ENCODE data around the gene GPR39.
"Not testable (repeated sequence)": the region's sequence is repeated elsewhere in the genome, so short reads cannot be mapped to it uniquely, and the experiment has no call there.

The GPR39 gene

DNA sequence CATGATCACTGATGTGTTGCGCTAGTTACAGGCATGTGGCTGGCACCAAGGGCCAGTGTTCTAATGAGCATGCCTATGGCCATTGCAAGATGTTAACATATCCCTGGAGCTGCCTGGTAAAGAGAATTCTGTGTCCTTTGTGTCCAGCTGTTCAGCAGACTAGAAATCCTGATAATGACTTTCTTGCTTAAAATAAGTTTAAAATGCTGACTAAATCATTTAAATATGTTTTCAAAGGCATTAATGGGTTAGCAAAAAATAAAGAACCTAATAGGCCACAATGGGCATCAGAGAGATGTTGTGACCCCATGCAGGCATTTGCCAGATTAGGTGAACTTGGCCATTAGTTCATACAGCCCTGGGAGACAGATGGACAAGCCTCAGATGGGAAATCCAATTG lies 67.5 kb downstream of the GPR39 start:
- DNase-seq (ENCODE audit: insufficient read length, low spot score) (no peak), FAIRE-seq (no peak)

DNA sequence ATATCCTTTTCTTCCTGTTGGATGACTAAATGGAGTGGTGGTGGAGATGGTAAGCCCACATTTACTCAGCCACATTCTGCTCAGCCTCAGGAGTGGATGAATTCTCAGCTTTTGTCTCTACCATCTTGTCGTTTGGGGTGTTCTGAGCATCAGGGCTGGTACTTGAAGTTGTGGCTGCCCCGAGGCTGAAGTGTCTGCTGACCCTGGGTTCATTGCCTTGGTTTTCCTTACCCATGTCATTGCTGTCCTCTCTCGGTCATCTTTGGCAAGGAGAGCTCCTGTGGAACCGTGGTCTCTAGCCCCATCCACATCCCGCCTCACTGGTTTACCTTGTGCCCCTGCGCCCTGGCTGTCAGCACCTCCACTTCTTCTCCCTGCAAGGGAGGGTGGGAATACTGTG lies 71.9 kb downstream of the GPR39 start:
- FAIRE-seq (no peak), DNase-seq (ENCODE audit: insufficient read length, low spot score) (no peak)

DNA sequence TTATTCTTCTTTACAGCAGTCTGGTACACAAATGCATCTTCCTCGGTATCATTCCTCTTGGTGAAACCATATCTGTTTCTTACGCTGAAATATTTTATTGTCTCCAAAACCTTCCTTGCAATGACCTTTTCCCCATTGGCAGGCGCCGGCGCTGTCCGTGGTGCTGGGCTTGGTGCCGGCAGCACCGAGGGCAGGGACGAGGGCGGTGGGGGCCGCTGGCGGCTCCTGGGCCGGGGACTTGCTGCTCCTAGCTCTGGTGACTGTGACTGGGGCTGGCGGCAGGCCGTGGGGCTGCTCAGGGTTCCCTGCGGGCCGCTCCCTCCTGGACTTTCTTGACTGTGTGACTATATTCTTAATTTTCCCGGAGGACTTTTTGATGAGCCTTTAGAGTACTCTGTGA lies 72.5 kb downstream of the GPR39 start:
- peak; percentile 12 for DNase-seq (ENCODE audit: insufficient read length, low spot score)
- no peak for FAIRE-seq

GRCh38 chr2:132495881-132496280 lies 79.3 kb downstream of the GPR39 start:
- DNase-seq (ENCODE audit: insufficient read length, low spot score) (no peak), FAIRE-seq (no peak)

DNA sequence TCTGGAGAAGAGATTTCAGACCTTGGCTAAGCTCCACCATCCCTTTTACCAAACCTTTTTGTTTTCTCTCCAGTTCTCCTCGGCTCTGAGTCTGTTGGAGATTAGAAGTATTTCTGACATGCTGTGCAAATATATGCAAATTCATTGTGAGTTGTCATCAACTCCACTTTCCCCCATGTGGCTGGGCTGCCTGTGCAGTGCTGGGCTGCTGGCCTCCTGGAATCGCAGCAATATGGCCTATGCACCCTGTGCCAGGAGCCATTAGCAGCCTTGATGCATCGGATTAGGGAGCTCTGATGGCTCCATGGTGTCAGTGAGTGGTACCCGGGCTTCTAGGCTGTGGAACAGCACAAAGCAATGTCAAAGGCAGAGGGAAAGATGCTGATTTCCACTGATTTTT lies 80.0 kb downstream of the GPR39 start:
- no peak for DNase-seq (ENCODE audit: insufficient read length, low spot score)
- no peak for FAIRE-seq

GRCh38 chr2:132497591-132497990 lies 81.0 kb downstream of the GPR39 start:
- DNase-seq (ENCODE audit: insufficient read length, low spot score): no peak
- FAIRE-seq: no peak

DNA sequence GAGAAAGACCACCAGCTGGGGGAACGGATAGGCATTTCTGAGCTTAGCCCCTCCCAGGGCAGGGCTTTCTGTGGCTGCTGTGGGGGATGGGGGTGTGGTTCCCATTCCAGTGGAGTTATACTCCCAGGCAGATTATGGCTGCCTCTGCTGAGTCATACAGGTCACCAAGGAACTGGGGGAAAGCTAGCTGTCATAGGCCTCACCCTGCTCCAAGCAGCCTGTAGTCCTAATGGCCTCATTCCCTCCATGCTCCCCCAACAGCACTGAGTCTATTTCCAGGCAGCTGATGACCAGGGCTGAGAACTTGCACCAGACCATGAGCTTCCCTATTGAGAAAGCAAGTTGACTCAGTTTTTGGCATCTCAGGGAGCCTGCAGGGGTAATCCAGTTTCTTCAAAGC lies 87.1 kb downstream of the GPR39 start:
- DNase-seq (ENCODE audit: insufficient read length, low spot score) (no peak), FAIRE-seq (no peak)

GRCh38 chr2:132515010-132515409 lies 98.4 kb downstream of the GPR39 start:
- no peak for FAIRE-seq
- no peak for DNase-seq (ENCODE audit: insufficient read length, low spot score)

- DNase-seq (ENCODE audit: insufficient read length, low spot score): no peak
- no peak for FAIRE-seq
Observed at GRCh38 chr2:132517386-132517785, 100.8 kb downstream of the GPR39 start.

GRCh38 chr2:132518302-132518701 lies 101.7 kb downstream of the GPR39 start:
- FAIRE-seq: no peak
- no peak for DNase-seq (ENCODE audit: insufficient read length, low spot score)

- no peak for FAIRE-seq
Observed at GRCh38 chr2:132519566-132519965, 103.0 kb downstream of the GPR39 start.

DNA sequence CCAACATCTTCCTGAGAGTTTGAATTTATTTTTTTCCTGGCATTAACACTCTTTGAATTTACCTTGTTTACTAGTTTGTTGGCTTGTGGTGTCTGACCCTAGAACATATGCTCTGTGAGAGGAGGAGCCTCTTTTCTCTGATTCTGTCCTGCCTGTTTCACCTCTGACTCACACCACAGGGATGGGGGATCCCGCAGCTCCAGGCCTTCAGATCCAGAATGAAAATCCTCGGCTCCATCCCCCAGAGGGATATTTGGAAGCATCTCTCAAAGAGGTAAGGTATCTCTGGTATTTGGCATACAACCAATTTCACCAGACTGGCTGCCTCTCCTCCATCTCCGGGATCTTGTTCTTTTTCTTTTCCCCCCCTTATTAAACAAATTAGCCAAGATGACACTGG lies 104.7 kb downstream of the GPR39 start:
- DNase-seq (ENCODE audit: insufficient read length, low spot score) (peak; percentile 23), FAIRE-seq (no peak)

More at GRCh38 chr2:132519566-132519965, 103.0 kb downstream of the GPR39 start:
- DNase-seq (ENCODE audit: insufficient read length, low spot score): no peak

DNA sequence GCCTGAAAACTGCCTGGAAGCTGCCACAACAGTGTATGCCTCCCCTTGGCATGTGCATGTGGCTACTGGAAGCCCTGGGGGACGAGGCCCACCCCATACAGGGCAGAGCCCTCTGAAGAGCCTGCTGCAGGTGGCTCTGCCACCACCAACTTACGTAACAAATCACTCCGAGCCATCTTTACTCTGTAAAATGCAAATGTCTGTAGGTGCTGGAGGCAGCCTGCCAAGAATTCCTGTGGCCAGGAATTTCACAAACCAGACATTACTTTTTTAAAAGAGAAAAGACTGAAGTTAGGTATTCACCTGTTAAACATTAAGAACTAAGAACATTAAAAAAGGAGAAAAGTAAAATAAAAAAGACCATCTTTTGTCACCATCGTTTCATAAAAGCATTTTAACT lies 106.3 kb downstream of the GPR39 start:
- DNase-seq (ENCODE audit: insufficient read length, low spot score) (no peak), FAIRE-seq (no peak)

- not testable (repeated sequence) for FAIRE-seq; DNase-seq (ENCODE audit: insufficient read length, low spot score)
Observed at GRCh38 chr2:132537061-132537460, 120.5 kb downstream of the GPR39 start.

DNA sequence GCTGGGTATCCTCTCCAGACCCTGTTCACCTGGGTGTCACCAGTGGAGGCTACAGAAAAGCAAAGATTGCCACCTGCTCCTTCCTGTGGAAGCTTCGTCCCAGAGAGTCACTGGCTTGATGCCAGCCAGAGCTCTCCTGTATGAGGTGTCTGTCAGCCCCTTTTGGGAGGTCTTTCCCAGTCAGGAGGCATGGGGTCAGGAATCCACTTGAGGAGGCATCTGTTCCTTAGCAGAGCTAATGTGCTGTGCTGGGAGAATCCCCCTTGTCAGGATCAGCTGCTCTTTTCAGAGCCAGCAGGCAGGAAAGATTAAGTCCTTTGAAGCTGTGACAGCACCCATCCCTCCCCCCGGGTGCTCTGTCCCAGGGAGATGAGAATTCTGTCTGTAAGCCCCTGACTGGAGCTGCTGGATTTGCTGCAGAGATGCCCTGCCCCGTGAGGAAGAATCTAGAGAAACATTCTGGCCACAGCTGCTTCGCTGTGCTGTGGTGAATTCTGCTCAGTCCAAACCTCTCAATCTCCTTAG lies 121.8 kb downstream of the GPR39 start:
- DNase-seq (ENCODE audit: insufficient read length, low spot score) (no peak), FAIRE-seq (no peak)

GRCh38 chr2:132540166-132540565 lies 123.6 kb downstream of the GPR39 start:
- no peak for FAIRE-seq
- no peak for DNase-seq (ENCODE audit: insufficient read length, low spot score)

GRCh38 chr2:132542953-132543569 lies 126.5 kb downstream of the GPR39 start:
- no peak for DNase-seq (ENCODE audit: insufficient read length, low spot score)
- FAIRE-seq: no peak

GRCh38 chr2:132544006-132544630 lies 127.5 kb downstream of the GPR39 start:
- DNase-seq (ENCODE audit: insufficient read length, low spot score) (no peak), FAIRE-seq (no peak)

DNA sequence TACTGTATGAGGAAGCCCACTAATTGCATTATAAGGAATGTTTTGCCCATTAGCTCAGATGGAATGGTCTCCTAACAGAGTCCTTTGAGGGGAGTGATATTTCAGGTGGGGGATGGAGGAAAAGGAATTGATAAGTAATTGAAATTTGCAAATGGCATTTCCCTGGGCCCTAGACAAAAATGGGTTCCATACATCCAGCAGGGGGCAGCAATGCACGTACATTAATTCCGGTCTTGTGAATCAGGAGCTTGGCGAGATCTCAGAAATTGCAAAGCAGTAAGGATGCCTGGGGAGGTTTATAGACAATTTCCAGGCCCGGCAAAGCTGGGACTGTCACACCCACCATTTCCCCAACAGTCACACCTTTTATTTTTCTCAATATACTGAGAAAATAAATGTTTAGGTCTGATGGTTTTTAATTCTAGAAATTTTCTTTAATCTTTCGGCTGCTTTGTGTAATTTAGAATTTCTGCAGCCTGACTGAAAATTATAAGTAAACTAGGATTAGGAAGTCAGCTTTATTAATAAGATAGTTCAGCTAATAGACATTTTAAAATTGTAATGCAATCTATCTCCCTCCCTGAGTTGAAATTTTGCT lies 130.6 kb downstream of the GPR39 start:
- DNase-seq (ENCODE audit: insufficient read length, low spot score): peak; percentile 61
- no peak for FAIRE-seq

GRCh38 chr2:132549935-132550670 lies 133.5 kb downstream of the GPR39 start:
- DNase-seq (ENCODE audit: insufficient read length, low spot score): no peak
- FAIRE-seq: no peak

DNA sequence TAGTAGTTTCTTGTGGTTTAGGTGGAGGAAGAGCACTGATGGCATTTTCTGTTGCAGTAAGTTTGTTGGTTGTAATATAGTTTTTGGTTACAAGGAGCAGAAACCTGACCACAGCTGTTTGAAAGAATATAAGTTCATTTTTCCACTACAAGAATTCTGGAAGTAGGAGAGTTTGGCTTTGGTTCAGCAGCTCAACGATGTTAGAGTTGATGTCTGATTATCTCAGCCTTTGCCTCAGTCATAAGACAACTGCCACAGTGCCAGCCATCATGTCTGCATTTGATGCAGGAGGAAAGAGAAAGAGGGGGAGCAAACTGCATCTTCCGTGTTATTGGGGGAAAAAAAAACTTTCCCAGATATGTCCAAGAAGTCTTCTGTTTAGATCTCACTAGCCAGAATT lies 134.3 kb downstream of the GPR39 start:
- DNase-seq (ENCODE audit: insufficient read length, low spot score): no peak
- FAIRE-seq: no peak

Measured in HTR-8/SVneo (cell line).